T-helper 2 cell treated with Interferon-gamma antibody and Interleukin-4, amounts not matched to agents 5 μg/mL and 100 μg/mL, for 36 hours (primary cell): ENCODE results near the gene TTC34.
"Not testable (repeated sequence)": the region's sequence is repeated elsewhere in the genome, so short reads cannot be mapped to it uniquely, and the experiment has no call there.

Experiments
- DNase-seq: peaks from one replicate; pipeline ENCODE4 v3.0.0; 2021; ENCODE audit warnings: low spot score
- H3K27ac Mint-ChIP-seq: one replicate; pipeline ENCODE4 v1.8.0; 2021; ENCODE audit warnings: mild to moderate bottlenecking, mixed read lengths
- H3K27me3 Mint-ChIP-seq: one replicate; pipeline ENCODE4 v1.8.0; 2021; ENCODE audit warnings: low read depth, mixed read lengths
- H3K36me3 Mint-ChIP-seq: one replicate; pipeline ENCODE4 v1.8.0; 2021; ENCODE audit warnings: low read depth, mixed read lengths
- H3K4me1 Mint-ChIP-seq: one replicate; pipeline ENCODE4 v1.8.0; 2021; ENCODE audit warnings: low read depth, mixed read lengths
- H3K4me3 Mint-ChIP-seq: one replicate; pipeline ENCODE4 v1.8.0; 2022; ENCODE audit warnings: mild to moderate bottlenecking, moderate library complexity, mixed read lengths
- H3K9me3 Mint-ChIP-seq: one replicate; pipeline ENCODE4 v1.8.0; 2021; ENCODE audit warnings: mixed read lengths

Gene TTC34

DNA sequence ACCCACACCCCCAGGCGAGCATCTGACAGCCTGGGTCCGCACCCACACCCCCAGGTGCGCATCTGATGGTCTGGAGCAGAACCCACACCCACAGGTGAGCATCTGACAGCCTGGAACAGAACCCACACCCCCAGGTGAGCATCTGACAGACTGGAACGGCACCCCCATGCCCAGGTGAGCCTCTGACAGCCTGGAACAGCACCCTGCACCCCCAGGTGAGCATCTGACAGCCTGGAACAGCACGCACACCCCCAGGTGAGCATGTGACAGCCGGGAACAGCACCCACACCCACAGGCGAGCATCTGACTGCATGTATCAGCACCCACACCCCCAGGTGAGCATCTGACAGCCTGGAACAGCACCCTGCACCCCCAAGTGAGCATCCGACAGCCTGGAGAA, 115.8 kb downstream of the TTC34 start:
- not testable (repeated sequence) for H3K4me3 Mint-ChIP-seq, H3K4me1 Mint-ChIP-seq, H3K36me3 Mint-ChIP-seq, H3K27me3 Mint-ChIP-seq, H3K27ac Mint-ChIP-seq, H3K9me3 Mint-ChIP-seq, DNase-seq

GRCh38 chr1:2684878-2685277, 116.6 kb downstream of the TTC34 start:
- H3K9me3 Mint-ChIP-seq, H3K4me1 Mint-ChIP-seq: not testable (repeated sequence)

GRCh38 chr1:2684000-2684399, 117.5 kb downstream of the TTC34 start:
- H3K9me3 Mint-ChIP-seq, H3K4me1 Mint-ChIP-seq, H3K27me3 Mint-ChIP-seq, H3K27ac Mint-ChIP-seq, H3K36me3 Mint-ChIP-seq, DNase-seq, H3K4me3 Mint-ChIP-seq: not testable (repeated sequence)

More at GRCh38 chr1:2684878-2685277, 116.6 kb downstream of the TTC34 start:
- not testable (repeated sequence) for DNase-seq, H3K27ac Mint-ChIP-seq, H3K27me3 Mint-ChIP-seq, H3K4me3 Mint-ChIP-seq, H3K36me3 Mint-ChIP-seq

DNA sequence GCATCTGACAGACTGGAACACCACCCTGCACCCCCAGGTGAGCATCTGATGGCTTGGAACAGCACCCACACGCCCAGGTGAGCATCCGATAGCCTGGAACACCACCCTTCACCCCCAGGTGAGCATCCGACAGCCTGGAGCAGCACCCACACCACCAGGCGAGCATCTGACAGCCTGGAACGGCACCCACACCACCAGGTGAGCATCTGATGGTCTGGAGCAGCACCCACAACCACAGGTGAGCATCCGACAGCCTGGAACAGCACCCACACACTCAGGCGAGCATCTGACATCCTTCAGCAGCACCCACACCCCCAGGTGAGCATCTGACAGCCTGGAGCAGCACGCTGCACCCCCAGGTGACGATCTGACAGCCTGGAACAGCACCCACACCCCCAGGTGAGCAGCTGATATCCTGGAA, 118.2 kb downstream of the TTC34 start:
- H3K9me3 Mint-ChIP-seq, H3K36me3 Mint-ChIP-seq, DNase-seq, H3K4me3 Mint-ChIP-seq, H3K4me1 Mint-ChIP-seq, H3K27me3 Mint-ChIP-seq, H3K27ac Mint-ChIP-seq: not testable (repeated sequence)

GRCh38 chr1:2682879-2683278, 118.6 kb downstream of the TTC34 start:
- H3K9me3 Mint-ChIP-seq, H3K4me3 Mint-ChIP-seq, H3K4me1 Mint-ChIP-seq, H3K36me3 Mint-ChIP-seq, H3K27me3 Mint-ChIP-seq, DNase-seq, H3K27ac Mint-ChIP-seq: not testable (repeated sequence)

DNA sequence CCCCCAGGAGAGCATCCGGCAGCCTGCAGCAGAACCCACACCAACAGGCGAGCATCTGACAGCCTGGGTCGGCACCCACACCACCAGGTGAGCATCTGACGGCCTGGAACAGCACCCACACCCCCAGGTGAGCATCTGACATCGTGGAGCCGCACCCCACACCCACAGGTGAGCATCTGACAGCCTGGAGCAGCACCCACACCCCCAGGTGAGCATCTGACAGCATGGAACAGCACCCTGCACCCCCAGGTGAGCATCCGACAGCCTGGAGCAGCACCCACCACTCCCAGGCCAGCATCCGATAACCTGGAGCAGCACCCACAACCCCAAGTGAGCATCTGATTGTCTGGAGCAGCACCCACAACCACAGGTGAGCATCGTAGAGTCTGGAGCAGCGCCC, 124.8 kb downstream of the TTC34 start:
- not testable (repeated sequence) for DNase-seq, H3K27ac Mint-ChIP-seq, H3K4me3 Mint-ChIP-seq, H3K27me3 Mint-ChIP-seq, H3K4me1 Mint-ChIP-seq, H3K9me3 Mint-ChIP-seq, H3K36me3 Mint-ChIP-seq

DNA sequence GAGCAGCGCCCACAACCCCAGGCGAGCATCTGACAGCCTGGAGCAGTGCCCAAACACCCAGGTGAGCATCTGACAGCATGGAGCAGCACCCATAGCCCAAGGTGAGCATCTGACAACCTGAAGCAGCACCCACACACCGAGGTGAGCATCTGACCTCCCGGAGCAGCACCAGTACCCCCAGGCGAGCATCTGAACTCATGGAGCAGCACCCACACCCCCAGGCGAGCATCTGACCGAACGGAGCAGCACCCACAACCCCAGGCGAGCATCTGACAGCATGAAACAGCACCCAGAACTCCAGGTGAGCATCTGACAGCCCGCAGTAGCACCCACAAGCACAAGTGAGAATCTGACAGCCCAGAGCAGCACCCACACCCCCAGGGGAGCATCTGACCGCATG, 129.8 kb downstream of the TTC34 start:
- H3K36me3 Mint-ChIP-seq, H3K9me3 Mint-ChIP-seq, H3K4me1 Mint-ChIP-seq, DNase-seq, H3K27ac Mint-ChIP-seq, H3K4me3 Mint-ChIP-seq, H3K27me3 Mint-ChIP-seq: not testable (repeated sequence)

DNA sequence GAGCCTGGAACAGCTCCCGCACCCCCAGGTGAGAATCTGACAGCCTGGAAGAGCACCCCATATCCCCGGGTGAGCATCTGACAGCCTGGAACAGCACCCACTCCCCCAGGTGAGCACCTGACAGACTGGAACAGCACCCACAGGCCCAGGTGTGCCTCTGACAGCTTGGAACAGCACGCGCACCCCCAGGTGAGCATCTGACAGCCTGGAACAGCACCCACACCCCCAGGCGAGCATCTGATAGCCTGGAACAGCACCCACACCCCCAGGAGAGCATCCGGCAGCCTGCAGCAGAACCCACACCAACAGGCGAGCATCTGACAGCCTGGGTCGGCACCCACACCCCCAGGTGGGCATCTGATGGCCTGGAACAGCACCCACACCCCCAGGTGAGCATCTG, 141.7 kb downstream of the TTC34 start:
- H3K4me3 Mint-ChIP-seq, H3K4me1 Mint-ChIP-seq, H3K27ac Mint-ChIP-seq, H3K36me3 Mint-ChIP-seq, H3K9me3 Mint-ChIP-seq, H3K27me3 Mint-ChIP-seq: not testable (repeated sequence)
- DNase-seq, result peak; percentile 3

DNA sequence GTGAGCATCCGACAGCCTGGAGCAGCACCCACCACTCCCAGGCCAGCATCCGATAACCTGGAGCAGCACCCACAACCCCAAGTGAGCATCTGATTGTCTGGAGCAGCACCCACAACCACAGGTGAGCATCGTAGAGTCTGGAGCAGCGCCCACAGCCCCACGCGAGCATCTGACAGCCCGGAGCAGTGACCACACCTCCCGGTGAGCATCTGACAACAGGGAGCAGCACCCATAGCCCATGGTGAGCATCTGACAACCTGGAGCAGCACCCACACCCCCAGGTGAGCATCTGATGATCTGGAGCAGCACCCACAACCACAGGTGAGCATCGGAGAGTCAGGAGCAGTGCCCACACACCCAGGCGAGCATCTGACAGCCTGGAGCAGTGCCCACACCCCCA, 143.6 kb downstream of the TTC34 start:
- not testable (repeated sequence) for H3K4me1 Mint-ChIP-seq, H3K4me3 Mint-ChIP-seq, H3K27me3 Mint-ChIP-seq, H3K36me3 Mint-ChIP-seq, H3K9me3 Mint-ChIP-seq, H3K27ac Mint-ChIP-seq
- DNase-seq, result peak; percentile 3

- not testable (repeated sequence) for H3K36me3 Mint-ChIP-seq, H3K27me3 Mint-ChIP-seq, H3K4me3 Mint-ChIP-seq, H3K4me1 Mint-ChIP-seq, DNase-seq, H3K27ac Mint-ChIP-seq, H3K9me3 Mint-ChIP-seq
Observed at GRCh38 chr1:2657124-2657523, 144.4 kb downstream of the TTC34 start.

DNA sequence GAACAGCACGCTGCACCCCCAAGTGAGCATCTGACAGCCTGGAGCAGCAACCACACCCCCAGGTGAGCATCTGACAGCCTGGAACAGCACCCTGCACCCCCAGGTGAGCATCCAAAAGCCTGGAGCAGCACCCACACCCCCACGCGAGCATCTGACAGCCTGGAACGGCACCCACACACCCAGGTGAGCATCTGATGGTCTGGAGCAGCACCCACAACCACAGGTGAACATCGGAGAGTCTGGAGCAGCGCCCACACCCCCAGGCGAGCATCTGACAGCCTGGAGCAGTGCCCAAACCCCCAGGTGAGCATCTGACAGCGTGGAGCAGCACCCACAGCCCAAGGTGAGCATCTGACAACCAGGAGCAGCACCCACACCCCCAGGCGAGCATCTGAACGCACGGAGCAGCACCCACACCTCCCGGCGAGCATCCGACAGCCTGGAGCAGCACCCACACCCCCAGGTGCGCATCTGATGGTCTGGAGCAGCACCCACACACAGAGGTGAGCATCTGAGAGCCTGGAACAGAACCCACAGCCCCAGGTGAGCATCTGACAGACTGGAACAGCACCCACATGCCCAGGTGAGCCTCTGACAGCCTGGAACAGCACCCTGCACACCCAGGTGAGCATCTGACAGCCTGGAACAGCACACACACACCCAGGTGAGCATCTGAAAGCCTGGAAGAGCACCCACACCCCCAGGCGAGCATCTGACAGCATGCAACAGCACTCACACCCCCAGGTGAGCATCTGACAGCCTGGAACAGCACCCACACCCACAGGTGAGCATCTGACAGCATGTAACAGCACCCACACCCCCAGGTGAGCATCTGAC, 145.7 kb downstream of the TTC34 start:
- not testable (repeated sequence) for H3K27ac Mint-ChIP-seq, DNase-seq, H3K4me1 Mint-ChIP-seq, H3K36me3 Mint-ChIP-seq, H3K9me3 Mint-ChIP-seq, H3K27me3 Mint-ChIP-seq, H3K4me3 Mint-ChIP-seq

DNA sequence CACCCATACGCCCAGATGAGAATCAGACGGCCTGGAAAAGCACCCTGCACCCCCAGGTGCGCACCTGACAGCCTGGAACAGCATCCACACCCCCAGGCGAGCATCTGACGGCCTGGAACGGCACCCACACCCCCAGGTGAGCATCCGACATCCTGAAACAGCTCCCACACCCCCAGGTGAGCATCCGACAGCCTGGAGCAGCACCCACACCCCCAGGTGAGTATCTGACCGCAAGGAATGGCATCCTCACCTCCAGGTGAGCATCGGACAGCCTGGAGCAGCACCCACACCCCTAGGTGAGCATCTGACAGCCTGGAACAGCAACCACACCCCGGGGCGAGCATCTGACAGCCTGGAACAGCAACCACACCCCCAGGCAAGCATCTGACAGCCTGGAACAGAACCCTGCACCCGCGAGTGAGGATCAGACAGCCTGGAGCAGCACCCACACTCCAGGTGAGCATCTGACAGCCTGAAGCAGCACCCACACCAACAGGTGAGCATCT, 147.0 kb downstream of the TTC34 start:
- not testable (repeated sequence) for DNase-seq, H3K36me3 Mint-ChIP-seq, H3K4me1 Mint-ChIP-seq, H3K4me3 Mint-ChIP-seq, H3K27me3 Mint-ChIP-seq, H3K27ac Mint-ChIP-seq, H3K9me3 Mint-ChIP-seq

- H3K4me3 Mint-ChIP-seq, H3K9me3 Mint-ChIP-seq, H3K4me1 Mint-ChIP-seq, H3K27ac Mint-ChIP-seq, H3K27me3 Mint-ChIP-seq, H3K36me3 Mint-ChIP-seq, DNase-seq: not testable (repeated sequence)
Observed at GRCh38 chr1:2653741-2654442, 147.6 kb downstream of the TTC34 start.

GRCh38 chr1:2652926-2653571, 148.4 kb downstream of the TTC34 start:
- not testable (repeated sequence) for H3K27ac Mint-ChIP-seq, H3K9me3 Mint-ChIP-seq

More at GRCh38 chr1:2652926-2653571, 148.4 kb downstream of the TTC34 start:
- H3K4me1 Mint-ChIP-seq, H3K27me3 Mint-ChIP-seq, H3K36me3 Mint-ChIP-seq, DNase-seq, H3K4me3 Mint-ChIP-seq: not testable (repeated sequence)
